Measurements from ENCODE around the gene PCYT2. TPM values are rescaled to one million over a fixed set of nuclear protein-coding genes. Genes with fewer than 3 reads are reported as not detected.
A peak's percentile ranks its signal among the peaks of the same experiment; 100 is the strongest.
"Not testable (repeated sequence)": the region's sequence is repeated elsewhere in the genome, so short reads cannot be mapped to it uniquely, and the experiment has no call there.

PCYT2 gene
- polyA plus RNA-seq (2012; ENCODE audit: insufficient read depth, insufficient read length), result 39.1 TPM

GRCh38 chr17:81911277-81911961 is at the start of gene PCYT2:
Gene PCYT2 (minus strand): TSS chr17:81911399. CDS start chr17:81911355, 44 bp downstream.
- DNase-seq (ENCODE audit: low read depth, low spot score), result peak; percentile 76
- H3K4me3 ChIP-seq (ENCODE audit: low read length), result peak within 1 kb of the TSS; percentile 71

- no peak overlapping the region for H3K4me3 ChIP-seq (ENCODE audit: low read length)
- no peak for DNase-seq (ENCODE audit: low read depth, low spot score)
Measured at GRCh38 chr17:81960130-81960958, 49.1 kb upstream of the PCYT2 start.

GRCh38 chr17:81959362-81960129 is 48.3 kb upstream of the PCYT2 start:
- H3K4me3 ChIP-seq (ENCODE audit: low read length), result peak overlapping the region; percentile 33
- no peak for DNase-seq (ENCODE audit: low read depth, low spot score)

GRCh38 chr17:81958633-81959342 is 47.6 kb upstream of the PCYT2 start:
- no peak for DNase-seq (ENCODE audit: low read depth, low spot score)
- peak overlapping the region; percentile 33 for H3K4me3 ChIP-seq (ENCODE audit: low read length)

- DNase-seq (ENCODE audit: low read depth, low spot score), result no peak
- no peak overlapping the region for H3K4me3 ChIP-seq (ENCODE audit: low read length)
Measured at GRCh38 chr17:81957691-81958432, 46.7 kb upstream of the PCYT2 start.

GRCh38 chr17:81956607-81957589 is 45.7 kb upstream of the PCYT2 start:
- H3K4me3 ChIP-seq (ENCODE audit: low read length), result no peak overlapping the region
- no peak for DNase-seq (ENCODE audit: low read depth, low spot score)

GRCh38 chr17:81955756-81956544 is 44.8 kb upstream of the PCYT2 start:
- no peak for DNase-seq (ENCODE audit: low read depth, low spot score)
- H3K4me3 ChIP-seq (ENCODE audit: low read length), result no peak overlapping the region

GRCh38 chr17:81955058-81955681 is 44.0 kb upstream of the PCYT2 start:
- DNase-seq (ENCODE audit: low read depth, low spot score), result no peak
- no peak overlapping the region for H3K4me3 ChIP-seq (ENCODE audit: low read length)

GRCh38 chr17:81954131-81955057 is 43.2 kb upstream of the PCYT2 start:
- H3K4me3 ChIP-seq (ENCODE audit: low read length), result no peak overlapping the region
- no peak for DNase-seq (ENCODE audit: low read depth, low spot score)

GRCh38 chr17:81953443-81953842 is 42.2 kb upstream of the PCYT2 start:
- H3K4me3 ChIP-seq (ENCODE audit: low read length); DNase-seq (ENCODE audit: low read depth, low spot score): not testable (repeated sequence)

- no peak for DNase-seq (ENCODE audit: low read depth, low spot score)
- H3K4me3 ChIP-seq (ENCODE audit: low read length), result no peak overlapping the region
Measured at GRCh38 chr17:81952792-81953228, 41.6 kb upstream of the PCYT2 start.

GRCh38 chr17:81951785-81952684 is 40.8 kb upstream of the PCYT2 start:
- no peak for DNase-seq (ENCODE audit: low read depth, low spot score)
- no peak overlapping the region for H3K4me3 ChIP-seq (ENCODE audit: low read length)

GRCh38 chr17:81950501-81950900 is 39.3 kb upstream of the PCYT2 start:
- no peak overlapping the region for H3K4me3 ChIP-seq (ENCODE audit: low read length)
- no peak for DNase-seq (ENCODE audit: low read depth, low spot score)

Measured in Jurkat, Clone E6-1 (cell line).